K562 (cell line): ENCODE data around the gene TIMM10. TPM values are rescaled to one million over a fixed set of nuclear protein-coding genes. Genes with fewer than 3 reads are reported as not detected.

Source experiments
- ARID2 ChIP-seq: fragments of 450-650 bp; IDR thresholded peaks from 2 replicates; pipeline ENCODE4 v1.6.1; 2017; ENCODE audit warnings: antibody characterized with exemption, mild to moderate bottlenecking
- ARNT ChIP-seq, 2 experiments: fragments of 450-650 bp; IDR thresholded peaks; 2 replicates each; pipeline ENCODE4 v1.6.1; 2016; ENCODE audit warnings: mild to moderate bottlenecking in 1 of 2
- BRD9 ChIP-seq: fragments of 450-650 bp; IDR thresholded peaks from 2 replicates; pipeline ENCODE4 v1.6.1; 2018; ENCODE audit warnings: low read depth; ENCODE audit not compliant: partially characterized antibody
- BRF2 ChIP-seq: IDR thresholded peaks from 3 replicates; pipeline ENCODE4 v1.6.1; 2011; ENCODE audit warnings: borderline replicate concordance, mild to moderate bottlenecking; ENCODE audit not compliant: insufficient read length, insufficient read depth
- ESRRA ChIP-seq: fragments of 450-650 bp; IDR thresholded peaks from 2 replicates; pipeline ENCODE4 v1.6.1; 2014; ENCODE audit warnings: low read depth, mild to moderate bottlenecking, moderate library complexity, borderline replicate concordance
- IFI16 ChIP-seq: fragments of 250-450 bp; sonication (Bioruptor Pico); IDR thresholded peaks from 2 replicates; pipeline ENCODE4 v2.1.2; 2022; ENCODE audit warnings: mild to moderate bottlenecking, inconsistent platforms
- KLF1 ChIP-seq: fragments of 450-650 bp; IDR thresholded peaks from 2 replicates; pipeline ENCODE4 v1.6.1; 2016; ENCODE audit warnings: missing genetic modification characterization, missing compliant biosample characterization
- RBFOX2 ChIP-seq: fragments of 200-400 bp; formaldehyde crosslinking; IDR thresholded peaks from 2 replicates; pipeline ENCODE4 v1.6.1; 2017; ENCODE audit warnings: low read depth, mild to moderate bottlenecking, low read length, moderate library complexity
- RBM39 ChIP-seq: fragments of 200-400 bp; formaldehyde crosslinking; optimal IDR thresholded peaks from 2 replicates; pipeline ENCODE3; 2018; ENCODE audit warnings: low read depth, low read length
- RUNX1 ChIP-seq: sonication (generic); IDR thresholded peaks from 2 replicates; pipeline ENCODE4 v1.6.1; 2016; ENCODE audit warnings: antibody characterized with exemption, low read depth
- ZFP1 ChIP-seq: fragments of 450-650 bp; formaldehyde crosslinking; IDR thresholded peaks from 2 replicates; pipeline ENCODE4 v1.4.0; 2020; ENCODE audit warnings: mild to moderate bottlenecking, mixed read lengths
- ZNF57 ChIP-seq: fragments of 450-650 bp; formaldehyde crosslinking; IDR thresholded peaks from 2 replicates; pipeline ENCODE4 v1.4.0; 2020; ENCODE audit warnings: mild to moderate bottlenecking, moderate library complexity
- ZNF655 ChIP-seq: fragments of 250-450 bp; sonication (Bioruptor Pico); IDR thresholded peaks from 2 replicates; pipeline ENCODE4 v1.5.0; 2021
- ZNF696 ChIP-seq: fragments of 250-450 bp; sonication (Bioruptor Pico); conservative IDR thresholded peaks from 2 replicates; pipeline ENCODE4 v1.4.0; 2020; ENCODE audit warnings: mild to moderate bottlenecking, moderate library complexity
- ZNF717 ChIP-seq: fragments of 250-450 bp; sonication (Bioruptor Pico); IDR thresholded peaks from 2 replicates; pipeline ENCODE4 v1.5.0; 2021
- ZNF778 ChIP-seq: fragments of 450-650 bp; formaldehyde crosslinking; IDR thresholded peaks from 2 replicates; pipeline ENCODE4 v1.4.0; 2020; ENCODE audit warnings: mild to moderate bottlenecking, moderate library complexity
- polyA plus RNA-seq, 8 experiments: library from polyadenylated mRNA; depleted of rRNA in 4 of 8; stranded (reverse) in 5 of 8; unstranded in 3 of 8; fragments of >200 nt; fragmentation: Nextera tagmentation in 2 of 8; fragmentation: Illumina TruSeq in 1 of 8; extraction: Ambion mirVana in 2 of 8; extraction: Trizol in 1 of 8; gene quantifications; 2 replicates each; pipeline versions ENCODE4 v1.2.1 to v1.2.3, GENCODE V29; 2011 to 2014; ENCODE audit warnings: inconsistent platforms in 1 of 8, missing spikeins in 1 of 8
- total RNA-seq, 7 experiments: library from RNA; depleted of rRNA in 6 of 7; stranded (reverse); fragments of >200 nt in 6 of 7; fragmentation: Illumina TruSeq in 2 of 7; extraction: Trizol in 2 of 7; gene quantifications; 2 replicates each; pipeline versions ENCODE4 v1.2.1 to v1.2.3, GENCODE V29; 2011 to 2021; ENCODE audit warnings: low replicate concordance in 1 of 7
- TF ChIP-seq, protein P1 (sequence below): IDR thresholded peaks from 2 replicates; pipeline ENCODE4 v1.6.1; 2016; ENCODE audit warnings: missing genetic modification characterization, missing compliant biosample characterization
- TF ChIP-seq, protein P2 (sequence below): fragments of 250-450 bp; sonication (Bioruptor Pico); IDR thresholded peaks from 2 replicates; pipeline ENCODE4 v1.8.0; 2022; ENCODE audit warnings: inconsistent platforms
- TF ChIP-seq, protein P3 (sequence below): sonication (generic); formaldehyde crosslinking; IDR thresholded peaks from 2 replicates; pipeline ENCODE4 v1.8.1; 2022; ENCODE audit warnings: missing genetic modification reagents
- TF ChIP-seq, protein P4 (sequence below): fragments of 250-450 bp; sonication (Bioruptor Pico); IDR thresholded peaks from 2 replicates; pipeline ENCODE4 v1.8.0; 2022; ENCODE audit warnings: moderate library complexity, mild to moderate bottlenecking, inconsistent platforms

The TIMM10 gene
- total and polyA plus RNA-seq, 9 of the 15 experiments (the other 6 are each of a cell fraction or from before 2014, with no cell fraction given), result 109 to 553 (median 172) TPM

GRCh38 chr11:57530596-57531507, at the start of gene TIMM10 (continued):
- no peak for TF ChIP-seq BRF2
- TF ChIP-seq KLF1 (tag), result no peak
- no peak for TF ChIP-seq ZNF778 (CRISPR knock-in tag)
- TF ChIP-seq RBM39, result no peak
- no peak for TF ChIP-seq ZNF696 (CRISPR knock-in tag)
- TF ChIP-seq, protein P1, sequence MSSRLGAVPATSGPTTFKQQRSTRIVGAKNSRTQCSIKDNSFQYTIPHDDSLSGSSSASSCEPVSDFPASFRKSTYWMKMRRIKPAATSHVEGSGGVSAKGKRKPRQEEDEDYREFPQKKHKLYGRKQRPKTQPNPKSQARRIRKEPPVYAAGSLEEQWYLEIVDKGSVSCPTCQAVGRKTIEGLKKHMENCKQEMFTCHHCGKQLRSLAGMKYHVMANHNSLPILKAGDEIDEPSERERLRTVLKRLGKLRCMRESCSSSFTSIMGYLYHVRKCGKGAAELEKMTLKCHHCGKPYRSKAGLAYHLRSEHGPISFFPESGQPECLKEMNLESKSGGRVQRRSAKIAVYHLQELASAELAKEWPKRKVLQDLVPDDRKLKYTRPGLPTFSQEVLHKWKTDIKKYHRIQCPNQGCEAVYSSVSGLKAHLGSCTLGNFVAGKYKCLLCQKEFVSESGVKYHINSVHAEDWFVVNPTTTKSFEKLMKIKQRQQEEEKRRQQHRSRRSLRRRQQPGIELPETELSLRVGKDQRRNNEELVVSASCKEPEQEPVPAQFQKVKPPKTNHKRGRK (tag), result no peak
- peak; percentile 85 for TF ChIP-seq RBFOX2
- TF ChIP-seq ARID2, result no peak
- TF ChIP-seq, protein P2, sequence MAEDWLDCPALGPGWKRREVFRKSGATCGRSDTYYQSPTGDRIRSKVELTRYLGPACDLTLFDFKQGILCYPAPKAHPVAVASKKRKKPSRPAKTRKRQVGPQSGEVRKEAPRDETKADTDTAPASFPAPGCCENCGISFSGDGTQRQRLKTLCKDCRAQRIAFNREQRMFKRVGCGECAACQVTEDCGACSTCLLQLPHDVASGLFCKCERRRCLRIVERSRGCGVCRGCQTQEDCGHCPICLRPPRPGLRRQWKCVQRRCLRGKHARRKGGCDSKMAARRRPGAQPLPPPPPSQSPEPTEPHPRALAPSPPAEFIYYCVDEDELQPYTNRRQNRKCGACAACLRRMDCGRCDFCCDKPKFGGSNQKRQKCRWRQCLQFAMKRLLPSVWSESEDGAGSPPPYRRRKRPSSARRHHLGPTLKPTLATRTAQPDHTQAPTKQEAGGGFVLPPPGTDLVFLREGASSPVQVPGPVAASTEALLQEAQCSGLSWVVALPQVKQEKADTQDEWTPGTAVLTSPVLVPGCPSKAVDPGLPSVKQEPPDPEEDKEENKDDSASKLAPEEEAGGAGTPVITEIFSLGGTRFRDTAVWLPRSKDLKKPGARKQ (CRISPR knock-in tag), result no peak
- TF ChIP-seq ZNF57 (CRISPR knock-in tag), result no peak
- TF ChIP-seq, protein P3, sequence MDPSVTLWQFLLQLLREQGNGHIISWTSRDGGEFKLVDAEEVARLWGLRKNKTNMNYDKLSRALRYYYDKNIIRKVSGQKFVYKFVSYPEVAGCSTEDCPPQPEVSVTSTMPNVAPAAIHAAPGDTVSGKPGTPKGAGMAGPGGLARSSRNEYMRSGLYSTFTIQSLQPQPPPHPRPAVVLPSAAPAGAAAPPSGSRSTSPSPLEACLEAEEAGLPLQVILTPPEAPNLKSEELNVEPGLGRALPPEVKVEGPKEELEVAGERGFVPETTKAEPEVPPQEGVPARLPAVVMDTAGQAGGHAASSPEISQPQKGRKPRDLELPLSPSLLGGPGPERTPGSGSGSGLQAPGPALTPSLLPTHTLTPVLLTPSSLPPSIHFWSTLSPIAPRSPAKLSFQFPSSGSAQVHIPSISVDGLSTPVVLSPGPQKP (CRISPR knock-in tag), result no peak
- TF ChIP-seq ESRRA, result peak; percentile 13; the same call in 1 of the 2 replicates
- TF ChIP-seq, protein P4, sequence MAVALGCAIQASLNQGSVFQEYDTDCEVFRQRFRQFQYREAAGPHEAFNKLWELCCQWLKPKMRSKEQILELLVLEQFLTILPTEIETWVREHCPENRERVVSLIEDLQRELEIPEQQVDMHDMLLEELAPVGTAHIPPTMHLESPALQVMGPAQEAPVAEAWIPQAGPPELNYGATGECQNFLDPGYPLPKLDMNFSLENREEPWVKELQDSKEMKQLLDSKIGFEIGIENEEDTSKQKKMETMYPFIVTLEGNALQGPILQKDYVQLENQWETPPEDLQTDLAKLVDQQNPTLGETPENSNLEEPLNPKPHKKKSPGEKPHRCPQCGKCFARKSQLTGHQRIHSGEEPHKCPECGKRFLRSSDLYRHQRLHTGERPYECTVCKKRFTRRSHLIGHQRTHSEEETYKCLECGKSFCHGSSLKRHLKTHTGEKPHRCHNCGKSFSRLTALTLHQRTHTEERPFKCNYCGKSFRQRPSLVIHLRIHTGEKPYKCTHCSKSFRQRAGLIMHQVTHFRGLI (CRISPR knock-in tag), result no peak
- TF ChIP-seq ARNT (IDR thresholded peaks at IDR 0.05), result peak in 1 of 2 experiments; percentile 78; a peak in 1 of 4 replicates
- no peak for TF ChIP-seq ZNF717
- no peak for TF ChIP-seq ZFP1 (CRISPR knock-in tag)
- TF ChIP-seq BRD9, result no peak
- no peak for TF ChIP-seq IFI16 (CRISPR knock-in tag)
- TF ChIP-seq ZNF655, result no peak
- TF ChIP-seq RUNX1, result no peak
